ENCODE data around the gene OR10A4.
"Not testable (repeated sequence)": the region's sequence is repeated elsewhere in the genome, so short reads cannot be mapped to it uniquely, and the experiment has no call there.

Gene OR10A4

GRCh38 chr11:6898911-6899310 is 22.5 kb downstream of the OR10A4 start:
- DNase-seq: no peak

GRCh38 chr11:6900327-6900999 is 24.0 kb downstream of the OR10A4 start:
- DNase-seq: peak; percentile 2

- DNase-seq: not testable (repeated sequence)
These were observed 28.4 kb downstream of the OR10A4 start for GRCh38 chr11:6904804-6905203.

- DNase-seq: no peak
These were observed 35.0 kb downstream of the OR10A4 start for GRCh38 chr11:6911378-6911777.

GRCh38 chr11:6911948-6912347 is 35.5 kb downstream of the OR10A4 start:
- DNase-seq: peak; percentile 1

GRCh38 chr11:6919698-6920097 is 43.3 kb downstream of the OR10A4 start:
- DNase-seq: no peak

GRCh38 chr11:6920702-6921101 is 44.3 kb downstream of the OR10A4 start, which contains the start of gene OR2D3:
Gene OR2D3 (plus strand): TSS chr11:6921002. CDS start chr11:6921002, 0 bp downstream.
- DNase-seq: no peak

- DNase-seq: no peak
These were observed 48.7 kb downstream of the OR10A4 start for GRCh38 chr11:6925007-6925577.

- DNase-seq: peak; percentile 51
These were observed 49.3 kb downstream of the OR10A4 start for GRCh38 chr11:6925636-6926207.

GRCh38 chr11:6926208-6927029 is 50.0 kb downstream of the OR10A4 start, which contains the start of gene ZNF215:
Gene ZNF215 (plus strand): TSS chr11:6926426. CDS start chr11:6932273, 5,847 bp downstream.
- DNase-seq: peak; percentile 94

- DNase-seq: peak; percentile 1
These were observed 50.7 kb downstream of the OR10A4 start for GRCh38 chr11:6927030-6927617.

All from EL (cell line).